ENCODE results near the gene EPHA6. TPM values are rescaled to one million over a fixed set of nuclear protein-coding genes. Genes with fewer than 3 reads are reported as not detected.
"Not testable (repeated sequence)": the region's sequence is repeated elsewhere in the genome, so short reads cannot be mapped to it uniquely, and the experiment has no call there.

The EPHA6 gene
- total RNA-seq, 2 experiments from 2014 or later, result not detected

- H3K27me3 Mint-ChIP-seq, result no peaks in the 10 kb centered on the region
- no peak overlapping the region for H3K27ac Mint-ChIP-seq
- H3K4me3 Mint-ChIP-seq, result no peak overlapping the region
- no peaks in the 10 kb centered on the region for H3K4me1 Mint-ChIP-seq
- no peak for DNase-seq
- H3K36me3 Mint-ChIP-seq, result no peaks in the 10 kb centered on the region
- no peaks in the 10 kb centered on the region for H3K9me3 Mint-ChIP-seq
Observed at GRCh38 chr3:96966181-96966929, 152.0 kb downstream of the EPHA6 start.

- Mint-ChIP-seq H3K4me1 (no peaks in the 10 kb centered on the region), H3K4me3 (no peak overlapping the region), H3K27me3 (no peaks in the 10 kb centered on the region), H3K9me3 (no peaks in the 10 kb centered on the region), H3K27ac (no peak overlapping the region), H3K36me3 (no peaks in the 10 kb centered on the region)
- DNase-seq, result no peak
Observed at GRCh38 chr3:96970211-96970610, 155.8 kb downstream of the EPHA6 start.

- H3K4me3 Mint-ChIP-seq, result no peak overlapping the region
- H3K36me3 Mint-ChIP-seq, result no peaks in the 10 kb centered on the region
- H3K27me3 Mint-ChIP-seq, result no peaks in the 10 kb centered on the region
- H3K4me1 Mint-ChIP-seq, result no peaks in the 10 kb centered on the region
- no peak for DNase-seq
- H3K27ac Mint-ChIP-seq, result no peak overlapping the region
- H3K9me3 Mint-ChIP-seq, result no peaks in the 10 kb centered on the region
Observed at GRCh38 chr3:96977671-96978070, 163.3 kb downstream of the EPHA6 start.

- not testable (repeated sequence) for H3K27ac Mint-ChIP-seq, H3K4me3 Mint-ChIP-seq, H3K27me3 Mint-ChIP-seq, DNase-seq, H3K4me1 Mint-ChIP-seq, H3K9me3 Mint-ChIP-seq, H3K36me3 Mint-ChIP-seq
Observed at GRCh38 chr3:96983716-96984115, 169.3 kb downstream of the EPHA6 start.

GRCh38 chr3:96986241-96986640 is 171.8 kb downstream of the EPHA6 start:
- Mint-ChIP-seq H3K9me3 (peaks cover 2% of the 10 kb centered on the region), H3K27ac (no peak overlapping the region), H3K4me1 (no peaks in the 10 kb centered on the region), H3K4me3 (no peak overlapping the region), H3K27me3 (no peaks in the 10 kb centered on the region), H3K36me3 (no peaks in the 10 kb centered on the region)
- DNase-seq, result no peak

- H3K9me3 Mint-ChIP-seq, result peaks cover 2% of the 10 kb centered on the region
- no peaks in the 10 kb centered on the region for H3K4me1 Mint-ChIP-seq
- no peaks in the 10 kb centered on the region for H3K27me3 Mint-ChIP-seq
- no peak overlapping the region for H3K4me3 Mint-ChIP-seq
- H3K36me3 Mint-ChIP-seq, result no peaks in the 10 kb centered on the region
- H3K27ac Mint-ChIP-seq, result no peak overlapping the region
- DNase-seq, result no peak
Observed at GRCh38 chr3:96991231-96991630, 176.8 kb downstream of the EPHA6 start.

- Mint-ChIP-seq H3K9me3 (peaks cover 2% of the 10 kb centered on the region), H3K27ac (no peak overlapping the region), H3K36me3 (no peaks in the 10 kb centered on the region), H3K4me3 (no peak overlapping the region), H3K4me1 (no peaks in the 10 kb centered on the region), H3K27me3 (no peaks in the 10 kb centered on the region)
- DNase-seq, result no peak
Observed at GRCh38 chr3:96991800-96992365, 177.5 kb downstream of the EPHA6 start.

- DNase-seq, result no peak
- Mint-ChIP-seq H3K4me1 (no peaks in the 10 kb centered on the region), H3K9me3 (peaks cover 2% of the 10 kb centered on the region), H3K36me3 (no peaks in the 10 kb centered on the region), H3K27ac (no peak overlapping the region), H3K27me3 (no peaks in the 10 kb centered on the region), H3K4me3 (no peak overlapping the region)
Observed at GRCh38 chr3:96994988-96995387, 180.6 kb downstream of the EPHA6 start.

GRCh38 chr3:96996009-96996408 is 181.6 kb downstream of the EPHA6 start:
- no peak for DNase-seq
- Mint-ChIP-seq H3K27ac (no peak overlapping the region), H3K4me1 (no peaks in the 10 kb centered on the region), H3K27me3 (no peaks in the 10 kb centered on the region), H3K4me3 (no peak overlapping the region), H3K36me3 (no peaks in the 10 kb centered on the region), H3K9me3 (peaks cover 2% of the 10 kb centered on the region)

- no peak for DNase-seq
- Mint-ChIP-seq H3K9me3 (peaks cover 6% of the 10 kb centered on the region), H3K4me1 (no peaks in the 10 kb centered on the region), H3K36me3 (no peaks in the 10 kb centered on the region), H3K27ac (no peak overlapping the region), H3K4me3 (no peak overlapping the region), H3K27me3 (no peaks in the 10 kb centered on the region)
Observed at GRCh38 chr3:97001611-97002010, 187.2 kb downstream of the EPHA6 start.

GRCh38 chr3:97009427-97010019 is 195.1 kb downstream of the EPHA6 start:
- H3K27ac Mint-ChIP-seq, result no peak overlapping the region
- H3K36me3 Mint-ChIP-seq, result no peaks in the 10 kb centered on the region
- no peak for DNase-seq
- H3K4me3 Mint-ChIP-seq, result no peak overlapping the region
- H3K9me3 Mint-ChIP-seq, result peaks cover 10% of the 10 kb centered on the region
- no peaks in the 10 kb centered on the region for H3K4me1 Mint-ChIP-seq
- H3K27me3 Mint-ChIP-seq, result no peaks in the 10 kb centered on the region

- no peaks in the 10 kb centered on the region for H3K27me3 Mint-ChIP-seq
- H3K4me1 Mint-ChIP-seq, result no peaks in the 10 kb centered on the region
- H3K9me3 Mint-ChIP-seq, result peaks cover 10% of the 10 kb centered on the region
- H3K36me3 Mint-ChIP-seq, result no peaks in the 10 kb centered on the region
- no peak for DNase-seq
- no peak overlapping the region for H3K27ac Mint-ChIP-seq
- H3K4me3 Mint-ChIP-seq, result no peak overlapping the region
Observed at GRCh38 chr3:97010881-97011657, 196.7 kb downstream of the EPHA6 start.

GRCh38 chr3:97021778-97022177 is 207.4 kb downstream of the EPHA6 start:
- peaks cover 8% of the 10 kb centered on the region for H3K9me3 Mint-ChIP-seq
- H3K36me3 Mint-ChIP-seq, result no peaks in the 10 kb centered on the region
- H3K27ac Mint-ChIP-seq, result no peak overlapping the region
- no peak overlapping the region for H3K4me3 Mint-ChIP-seq
- no peaks in the 10 kb centered on the region for H3K27me3 Mint-ChIP-seq
- no peaks in the 10 kb centered on the region for H3K4me1 Mint-ChIP-seq
- no peak for DNase-seq

GRCh38 chr3:97025612-97026011 is 211.2 kb downstream of the EPHA6 start:
- not testable (repeated sequence) for H3K27me3 Mint-ChIP-seq, H3K27ac Mint-ChIP-seq, H3K4me1 Mint-ChIP-seq, H3K9me3 Mint-ChIP-seq, H3K36me3 Mint-ChIP-seq, H3K4me3 Mint-ChIP-seq, DNase-seq

GRCh38 chr3:97029972-97030371 is 215.6 kb downstream of the EPHA6 start:
- Mint-ChIP-seq H3K27ac (no peak overlapping the region), H3K4me3 (no peak overlapping the region), H3K36me3 (no peaks in the 10 kb centered on the region), H3K4me1 (no peaks in the 10 kb centered on the region), H3K27me3 (no peaks in the 10 kb centered on the region), H3K9me3 (peaks cover 6% of the 10 kb centered on the region)
- no peak for DNase-seq
